Liver (tissue), 9 donors: ENCODE measurements around the gene PHC2. TPM values are rescaled to one million over a fixed set of nuclear protein-coding genes. Genes with fewer than 3 reads are reported as not detected.
A peak's percentile ranks its signal among the peaks of the same experiment; 100 is the strongest.

Source experiments
- DNase-seq: peaks from one replicate; pipeline ENCODE4 v3.0.0-alpha.2; 2017; ENCODE audit warnings: low spot score
- H3K27ac ChIP-seq, 2 donors: one replicate each; pipeline ENCODE4 v1.7.0; 2013; ENCODE audit warnings: inconsistent platforms in 2 of 2, low read length in 2 of 2, control low read depth in 1 of 2, low read depth in 1 of 2, mild to moderate bottlenecking in 1 of 2
- H3K27me3 ChIP-seq, 4 donors: one replicate each; pipeline versions ENCODE4 v1.6.1 to v1.7.0; 2013; ENCODE audit warnings: low read length in 3 of 4, inconsistent platforms in 1 of 4, mild to moderate bottlenecking in 1 of 4, moderate library complexity in 1 of 4; ENCODE audit not compliant: control insufficient read depth in 4 of 4, insufficient read depth in 4 of 4
- H3K36me3 ChIP-seq, 4 donors: one replicate each; pipeline versions ENCODE4 v1.6.1 to v1.7.0; 2013; ENCODE audit warnings: low read length in 3 of 4, mild to moderate bottlenecking in 3 of 4, low read depth in 1 of 4, moderate library complexity in 1 of 4; ENCODE audit not compliant: control insufficient read depth in 4 of 4, insufficient read depth in 3 of 4
- H3K4me1 ChIP-seq, 4 donors: one replicate each; pipeline versions ENCODE4 v1.6.1 to v1.7.0; 2013; ENCODE audit warnings: low read length in 3 of 4, mild to moderate bottlenecking in 3 of 4, moderate library complexity in 1 of 4; ENCODE audit not compliant: control insufficient read depth in 4 of 4, insufficient read depth in 4 of 4
- H3K4me3 ChIP-seq, 3 donors: one replicate each; pipeline versions ENCODE4 v1.6.1 to v1.7.0; 2013; ENCODE audit warnings: low read length in 3 of 3, control low read depth in 1 of 3, low read depth in 1 of 3, mild to moderate bottlenecking in 1 of 3
- H3K9ac ChIP-seq, 2 donors: one replicate each; pipeline ENCODE4 v1.7.0; 2013; ENCODE audit warnings: low read length in 2 of 2, mild to moderate bottlenecking in 2 of 2, moderate library complexity in 2 of 2, control low read depth in 1 of 2, low read depth in 1 of 2
- H3K9me3 ChIP-seq, 4 donors: one replicate each; pipeline versions ENCODE4 v1.6.1 to v1.7.0; 2013; ENCODE audit warnings: low read length in 3 of 4; ENCODE audit not compliant: control insufficient read depth in 4 of 4
- ATF3 ChIP-seq: IDR thresholded peaks from 2 replicates; pipeline ENCODE4 v1.6.1; 2016; ENCODE audit warnings: antibody characterized with exemption
- CTCF ChIP-seq: fragments of 150-350 bp; IDR thresholded peaks from 2 replicates; pipeline ENCODE4 v1.5.1; 2017; ENCODE audit warnings: improper control_type of control experiment, low read depth, low read length; ENCODE audit not compliant: missing input control
- EGR1 ChIP-seq, 2 donors: IDR thresholded peaks; 2 replicates each; pipeline ENCODE4 v1.6.1; 2016 to 2018; ENCODE audit warnings: antibody characterized with exemption in 2 of 2, low read depth in 2 of 2
- FOXA1 ChIP-seq: IDR thresholded peaks from 2 replicates; pipeline ENCODE4 v1.6.1; 2016; ENCODE audit warnings: antibody characterized with exemption
- FOXA2 ChIP-seq: IDR thresholded peaks from 2 replicates; pipeline ENCODE4 v1.6.1; 2016; ENCODE audit warnings: antibody characterized with exemption
- GABPA ChIP-seq, 2 donors: IDR thresholded peaks in 1 of 2; conservative IDR thresholded peaks in 1 of 2; 2 replicates each; pipeline ENCODE4 v1.6.1; 2016; ENCODE audit warnings: antibody characterized with exemption in 2 of 2, mild to moderate bottlenecking in 1 of 2, moderate library complexity in 1 of 2
- HNF4A ChIP-seq, 2 donors: conservative IDR thresholded peaks; 2 replicates each; pipeline ENCODE4 v1.6.1; 2016; ENCODE audit warnings: antibody characterized with exemption in 2 of 2, mild to moderate bottlenecking in 2 of 2
- HNF4G ChIP-seq: IDR thresholded peaks from 2 replicates; pipeline ENCODE4 v1.6.1; 2016; ENCODE audit warnings: antibody characterized with exemption
- JUND ChIP-seq, 2 donors: IDR thresholded peaks; 2 replicates each; pipeline ENCODE4 v1.6.1; 2016; ENCODE audit warnings: antibody characterized with exemption in 2 of 2
- MAX ChIP-seq: IDR thresholded peaks from 2 replicates; pipeline ENCODE4 v1.6.1; 2016; ENCODE audit warnings: antibody characterized with exemption
- NR2F2 ChIP-seq: IDR thresholded peaks from 2 replicates; pipeline ENCODE4 v1.6.1; 2016; ENCODE audit warnings: antibody characterized with exemption
- RAD21 ChIP-seq, 2 donors: IDR thresholded peaks; 2 replicates each; pipeline ENCODE4 v1.6.1; 2016; ENCODE audit warnings: antibody characterized with exemption in 2 of 2, mild to moderate bottlenecking in 2 of 2
- RXRA ChIP-seq, 2 donors: IDR thresholded peaks; 2 replicates each; pipeline ENCODE4 v1.6.1; 2017 to 2018; ENCODE audit warnings: antibody characterized with exemption in 2 of 2, mild to moderate bottlenecking in 1 of 2
- SP1 ChIP-seq: IDR thresholded peaks from 2 replicates; pipeline ENCODE4 v1.6.1; 2018; ENCODE audit warnings: antibody characterized with exemption, mild to moderate bottlenecking
- TAF1 ChIP-seq: conservative IDR thresholded peaks from 2 replicates; pipeline ENCODE4 v1.6.1; 2016; ENCODE audit warnings: antibody characterized with exemption, mild to moderate bottlenecking
- YY1 ChIP-seq: IDR thresholded peaks from 2 replicates; pipeline ENCODE4 v1.6.1; 2016; ENCODE audit warnings: antibody characterized with exemption, mild to moderate bottlenecking
- WGBS: extraction: QIAGEN DNeasy Blood & Tissue Kit; methylation state at CpG from one replicate; pipeline ENCODE4 v1.1.7; 2013; 5-methylcytosine and 5-hydroxymethylcytosine counted together
- polyA plus RNA-seq, 2 donors: library from polyadenylated mRNA; stranded (reverse) in 1 of 2; unstranded in 1 of 2; fragments of 200-250 nt in 1 of 2; fragments of >200 nt in 1 of 2; fragmentation: Nextera tagmentation in 1 of 2; extraction: Ambion mirVana in 1 of 2; gene quantifications; one replicate each; pipeline versions ENCODE4 v1.2.1 to v1.2.3, GENCODE V29; 2013 to 2015
- total RNA-seq, 2 donors: library from RNA; depleted of rRNA; stranded (reverse); fragments of >200 nt; gene quantifications; one replicate each; pipeline ENCODE4 v1.2.3, GENCODE V29; 2014
- TF ChIP-seq, protein P1 (sequence below): IDR thresholded peaks from 2 replicates; pipeline ENCODE4 v1.6.1; 2016; ENCODE audit warnings: antibody characterized with exemption, mild to moderate bottlenecking
- TF ChIP-seq, protein P2 (sequence below): IDR thresholded peaks from 2 replicates; pipeline ENCODE4 v1.6.1; 2016; ENCODE audit warnings: antibody characterized with exemption
- donor health status: healthy.
- donor health status: healthy.
- donor health status: healthy.
- donor health status: healthy.
- donor health status: healthy.

Gene PHC2
- total and polyA plus RNA-seq, 4 donors, result 19.1 to 67.8 (median 44.7) TPM

DNA sequence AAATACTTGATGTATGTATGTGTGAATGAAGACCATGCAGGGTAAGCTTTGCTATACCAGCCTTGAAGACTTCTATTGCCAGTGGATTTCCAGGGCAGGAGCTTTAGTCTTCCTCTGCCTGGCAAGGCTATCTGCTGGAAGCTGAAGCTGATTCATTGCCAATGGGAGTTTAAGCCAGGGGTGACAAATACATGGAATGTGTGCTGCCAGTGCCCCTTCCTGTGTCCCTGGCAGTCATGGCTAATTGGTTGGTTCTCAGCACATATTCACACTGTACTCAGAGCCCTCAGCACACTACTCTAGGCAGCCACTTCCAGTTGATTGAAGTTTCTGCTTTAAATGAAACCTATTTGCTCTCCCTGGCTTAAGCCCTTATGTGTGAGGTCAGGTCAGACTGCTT is 43.0 kb upstream of the PHC2 start (continued):
- TF ChIP-seq ATF3 (no peak), NR2F2 (no peak), EGR1 (IDR thresholded peaks at IDR 0.05; ENCODE audit: low read depth in 2 of 2) (no peak)

DNA sequence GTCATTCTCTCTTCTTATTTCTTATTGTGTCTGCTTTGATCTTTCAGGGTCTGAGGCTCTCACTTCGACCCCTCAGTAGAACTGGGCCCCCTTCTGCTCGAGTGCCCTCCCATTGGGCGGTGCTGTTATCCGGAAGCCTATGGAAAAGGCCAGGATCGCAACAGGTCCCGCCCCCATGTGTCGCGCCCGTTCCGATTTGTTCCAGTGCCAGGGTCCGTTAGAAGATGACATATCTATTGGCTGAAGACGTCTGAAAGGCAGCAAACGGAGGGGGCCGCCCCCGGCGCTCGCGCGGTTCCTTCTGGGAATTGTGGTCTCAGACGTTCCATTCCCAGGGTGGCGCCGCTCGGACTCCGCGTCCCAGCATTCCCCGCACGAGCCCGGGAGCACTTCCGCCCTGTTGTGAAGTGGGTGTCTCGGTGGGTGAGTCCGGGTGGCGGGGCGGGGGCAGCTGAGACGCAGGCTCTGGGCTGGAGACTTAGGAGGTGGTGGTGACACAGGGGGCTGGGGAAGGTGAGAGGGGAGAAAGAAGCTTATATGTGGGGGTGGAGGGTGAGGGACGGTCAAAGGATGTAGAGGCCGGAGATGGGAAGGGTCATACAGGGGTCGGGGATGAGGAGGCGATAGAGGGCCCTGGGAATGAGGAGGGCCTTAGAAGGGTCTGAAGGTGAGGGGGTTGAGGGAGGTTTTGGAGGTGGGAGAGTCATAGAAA is 41.5 kb upstream of the PHC2 start, which contains the start of gene ZSCAN20:
ZSCAN20 (plus strand) TSS at position 377 of the 712 bp plus-strand sequence. CDS start 6,644 bp downstream, outside the sequence.
- no peak for TF ChIP-seq FOXA1
- TF ChIP-seq FOXA2, result no peak
- TF ChIP-seq CTCF, result no peak
- TF ChIP-seq GABPA (IDR thresholded peaks at IDR 0.05 in 1 of 2, conservative IDR thresholded peaks at IDR 0.05 in 1 of 2), result peak; percentile 64 to 88
- TF ChIP-seq, protein P1, sequence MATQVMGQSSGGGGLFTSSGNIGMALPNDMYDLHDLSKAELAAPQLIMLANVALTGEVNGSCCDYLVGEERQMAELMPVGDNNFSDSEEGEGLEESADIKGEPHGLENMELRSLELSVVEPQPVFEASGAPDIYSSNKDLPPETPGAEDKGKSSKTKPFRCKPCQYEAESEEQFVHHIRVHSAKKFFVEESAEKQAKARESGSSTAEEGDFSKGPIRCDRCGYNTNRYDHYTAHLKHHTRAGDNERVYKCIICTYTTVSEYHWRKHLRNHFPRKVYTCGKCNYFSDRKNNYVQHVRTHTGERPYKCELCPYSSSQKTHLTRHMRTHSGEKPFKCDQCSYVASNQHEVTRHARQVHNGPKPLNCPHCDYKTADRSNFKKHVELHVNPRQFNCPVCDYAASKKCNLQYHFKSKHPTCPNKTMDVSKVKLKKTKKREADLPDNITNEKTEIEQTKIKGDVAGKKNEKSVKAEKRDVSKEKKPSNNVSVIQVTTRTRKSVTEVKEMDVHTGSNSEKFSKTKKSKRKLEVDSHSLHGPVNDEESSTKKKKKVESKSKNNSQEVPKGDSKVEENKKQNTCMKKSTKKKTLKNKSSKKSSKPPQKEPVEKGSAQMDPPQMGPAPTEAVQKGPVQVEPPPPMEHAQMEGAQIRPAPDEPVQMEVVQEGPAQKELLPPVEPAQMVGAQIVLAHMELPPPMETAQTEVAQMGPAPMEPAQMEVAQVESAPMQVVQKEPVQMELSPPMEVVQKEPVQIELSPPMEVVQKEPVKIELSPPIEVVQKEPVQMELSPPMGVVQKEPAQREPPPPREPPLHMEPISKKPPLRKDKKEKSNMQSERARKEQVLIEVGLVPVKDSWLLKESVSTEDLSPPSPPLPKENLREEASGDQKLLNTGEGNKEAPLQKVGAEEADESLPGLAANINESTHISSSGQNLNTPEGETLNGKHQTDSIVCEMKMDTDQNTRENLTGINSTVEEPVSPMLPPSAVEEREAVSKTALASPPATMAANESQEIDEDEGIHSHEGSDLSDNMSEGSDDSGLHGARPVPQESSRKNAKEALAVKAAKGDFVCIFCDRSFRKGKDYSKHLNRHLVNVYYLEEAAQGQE, result peak; percentile 49
- TF ChIP-seq RAD21 (IDR thresholded peaks at IDR 0.05), result peak; percentile 36 to 43
- peak; percentile 38 for TF ChIP-seq TAF1
- TF ChIP-seq JUND (IDR thresholded peaks at IDR 0.05), result peak; percentile 60 to 76
- no peak for TF ChIP-seq HNF4G
- peak; percentile 81 for TF ChIP-seq SP1
- peak; percentile 52 to 68 for TF ChIP-seq HNF4A (conservative IDR thresholded peaks at IDR 0.05)
- TF ChIP-seq, protein P2, sequence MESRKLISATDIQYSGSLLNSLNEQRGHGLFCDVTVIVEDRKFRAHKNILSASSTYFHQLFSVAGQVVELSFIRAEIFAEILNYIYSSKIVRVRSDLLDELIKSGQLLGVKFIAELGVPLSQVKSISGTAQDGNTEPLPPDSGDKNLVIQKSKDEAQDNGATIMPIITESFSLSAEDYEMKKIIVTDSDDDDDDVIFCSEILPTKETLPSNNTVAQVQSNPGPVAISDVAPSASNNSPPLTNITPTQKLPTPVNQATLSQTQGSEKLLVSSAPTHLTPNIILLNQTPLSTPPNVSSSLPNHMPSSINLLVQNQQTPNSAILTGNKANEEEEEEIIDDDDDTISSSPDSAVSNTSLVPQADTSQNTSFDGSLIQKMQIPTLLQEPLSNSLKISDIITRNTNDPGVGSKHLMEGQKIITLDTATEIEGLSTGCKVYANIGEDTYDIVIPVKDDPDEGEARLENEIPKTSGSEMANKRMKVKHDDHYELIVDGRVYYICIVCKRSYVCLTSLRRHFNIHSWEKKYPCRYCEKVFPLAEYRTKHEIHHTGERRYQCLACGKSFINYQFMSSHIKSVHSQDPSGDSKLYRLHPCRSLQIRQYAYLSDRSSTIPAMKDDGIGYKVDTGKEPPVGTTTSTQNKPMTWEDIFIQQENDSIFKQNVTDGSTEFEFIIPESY, result no peak
- TF ChIP-seq MAX, result peak; percentile 45
- peak; percentile 37 to 57 for TF ChIP-seq RXRA (IDR thresholded peaks at IDR 0.05)
- peak; percentile 85 for TF ChIP-seq YY1
- no peak for TF ChIP-seq NR2F2
- peak in 1 of 2 donors; percentile 51 for TF ChIP-seq EGR1 (IDR thresholded peaks at IDR 0.05; ENCODE audit: low read depth in 2 of 2)
- peak; percentile 30 for TF ChIP-seq ATF3
- Histone ChIP-seq H3K9me3 (no peaks in the 10 kb centered on the region), H3K27me3 (no peaks in the 10 kb centered on the region), H3K4me3 (peak within 1 kb of the TSS in 2 of 3 donors; percentile 49 to 76), H3K27ac (peak within 1 kb of the TSS in 1 of 2 donors; percentile 19), H3K4me1 (peaks cover 0 to 17% (median 7%) of the 10 kb centered on the region in 4 donors), H3K9ac (peak within 1 kb of the TSS; percentile 12 to 71), H3K36me3 (no peaks in the 10 kb centered on the region)
- 1% methylated on average over 38 of the region's 38 CpGs for WGBS
- DNase-seq, result peak; percentile 92
